ENCODE data around the gene FBXO34.

The FBXO34 gene

DNA sequence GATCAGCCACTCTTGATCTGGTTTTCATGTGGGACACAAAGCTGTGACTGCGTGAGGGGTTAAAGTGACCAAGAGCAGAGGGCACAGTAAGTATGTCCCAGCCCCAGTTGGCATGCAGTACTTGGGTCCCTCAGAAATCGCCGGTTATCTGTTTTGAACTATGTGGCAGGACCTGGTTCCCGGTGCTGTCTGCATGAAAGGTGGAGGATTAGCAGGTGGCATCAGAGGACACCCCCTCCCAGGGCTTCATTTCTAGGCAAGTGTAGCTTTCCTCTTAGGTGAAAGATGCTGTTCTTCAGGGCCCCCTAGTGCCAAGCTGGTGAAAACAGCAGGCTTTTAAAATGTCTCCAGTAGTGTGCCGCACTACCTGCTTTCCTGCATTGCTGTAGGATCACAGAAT lies 83.3 kb downstream of the FBXO34 start:
- no peak overlapping the region for H3K4me3 ChIP-seq (ENCODE audit: low read depth, low read length)
- TF ChIP-seq, protein P1, sequence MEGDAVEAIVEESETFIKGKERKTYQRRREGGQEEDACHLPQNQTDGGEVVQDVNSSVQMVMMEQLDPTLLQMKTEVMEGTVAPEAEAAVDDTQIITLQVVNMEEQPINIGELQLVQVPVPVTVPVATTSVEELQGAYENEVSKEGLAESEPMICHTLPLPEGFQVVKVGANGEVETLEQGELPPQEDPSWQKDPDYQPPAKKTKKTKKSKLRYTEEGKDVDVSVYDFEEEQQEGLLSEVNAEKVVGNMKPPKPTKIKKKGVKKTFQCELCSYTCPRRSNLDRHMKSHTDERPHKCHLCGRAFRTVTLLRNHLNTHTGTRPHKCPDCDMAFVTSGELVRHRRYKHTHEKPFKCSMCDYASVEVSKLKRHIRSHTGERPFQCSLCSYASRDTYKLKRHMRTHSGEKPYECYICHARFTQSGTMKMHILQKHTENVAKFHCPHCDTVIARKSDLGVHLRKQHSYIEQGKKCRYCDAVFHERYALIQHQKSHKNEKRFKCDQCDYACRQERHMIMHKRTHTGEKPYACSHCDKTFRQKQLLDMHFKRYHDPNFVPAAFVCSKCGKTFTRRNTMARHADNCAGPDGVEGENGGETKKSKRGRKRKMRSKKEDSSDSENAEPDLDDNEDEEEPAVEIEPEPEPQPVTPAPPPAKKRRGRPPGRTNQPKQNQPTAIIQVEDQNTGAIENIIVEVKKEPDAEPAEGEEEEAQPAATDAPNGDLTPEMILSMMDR (IDR thresholded peaks at IDR 0.05; ENCODE audit: low read depth, low read length, missing control alignments) = peak; percentile 82
- DNase-seq (ENCODE audit: low read depth) = peak; percentile 20
- in situ Hi-C loops (cut with HindIII; ENCODE audit: low sequenced_read_pairs) = no loop called here

GRCh38 chr14:55355922-55356321 lies 84.7 kb downstream of the FBXO34 start:
- H3K4me3 ChIP-seq (ENCODE audit: low read depth, low read length) = no peak overlapping the region
- in situ Hi-C loops (cut with HindIII; ENCODE audit: low sequenced_read_pairs) = no loop called here
- no peak for DNase-seq (ENCODE audit: low read depth)
- TF ChIP-seq, protein P1 (IDR thresholded peaks at IDR 0.05; ENCODE audit: low read depth, low read length, missing control alignments) = no peak

- DNase-seq (ENCODE audit: low read depth) = no peak
- no peak overlapping the region for H3K4me3 ChIP-seq (ENCODE audit: low read depth, low read length)
- TF ChIP-seq, protein P1 (IDR thresholded peaks at IDR 0.05; ENCODE audit: low read depth, low read length, missing control alignments) = no peak
- in situ Hi-C loops (cut with HindIII; ENCODE audit: low sequenced_read_pairs) = no loop called here
These were observed 85.7 kb downstream of the FBXO34 start for GRCh38 chr14:55356913-55357312.

DNA sequence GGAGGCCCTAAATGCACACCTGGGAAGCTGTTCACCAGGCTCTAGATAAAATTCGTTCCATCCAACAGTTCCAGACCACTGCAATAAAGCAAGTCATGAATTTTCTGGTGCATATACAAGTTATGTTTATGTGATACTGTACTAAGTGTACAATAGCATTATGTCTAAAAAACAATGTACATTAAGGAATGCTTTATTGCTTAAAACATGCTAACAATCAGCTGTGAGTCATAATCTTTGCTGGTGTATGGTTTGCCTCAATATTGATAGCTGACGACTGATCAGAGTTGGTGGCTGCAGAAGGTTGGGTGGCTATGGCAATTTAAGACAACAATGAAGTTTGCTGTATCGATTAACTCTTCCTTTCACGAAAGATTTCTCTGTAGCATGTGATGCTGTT lies 88.1 kb downstream of the FBXO34 start:
- TF ChIP-seq, protein P1 (IDR thresholded peaks at IDR 0.05; ENCODE audit: low read depth, low read length, missing control alignments) = no peak
- in situ Hi-C loops (cut with HindIII; ENCODE audit: low sequenced_read_pairs) = no loop called here
- no peak for DNase-seq (ENCODE audit: low read depth)
- H3K4me3 ChIP-seq (ENCODE audit: low read depth, low read length) = no peak overlapping the region

- DNase-seq (ENCODE audit: low read depth) = no peak
- no peak overlapping the region for H3K4me3 ChIP-seq (ENCODE audit: low read depth, low read length)
- TF ChIP-seq, protein P1 (IDR thresholded peaks at IDR 0.05; ENCODE audit: low read depth, low read length, missing control alignments) = no peak
- in situ Hi-C loops (cut with HindIII; ENCODE audit: low sequenced_read_pairs) = no loop called here
These were observed 90.0 kb downstream of the FBXO34 start for GRCh38 chr14:55361190-55361589.

DNA sequence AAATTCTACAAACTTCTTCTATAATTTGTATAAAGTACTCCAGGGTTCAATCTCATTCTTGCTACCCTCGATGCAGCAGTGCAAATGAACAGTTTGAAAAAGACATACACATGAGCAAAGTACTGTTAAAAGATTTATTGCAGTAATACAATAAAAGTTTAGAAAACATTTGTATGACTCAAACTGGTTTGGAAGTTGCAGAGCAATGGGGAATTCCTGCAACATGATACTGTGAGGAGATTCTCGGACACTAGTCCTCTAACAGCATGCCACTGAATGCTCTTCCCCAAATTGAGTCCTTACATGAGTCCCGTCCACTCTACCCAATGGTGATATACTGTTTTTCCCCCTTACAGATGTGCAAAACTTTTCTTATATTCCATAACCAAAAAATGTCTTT lies 95.0 kb downstream of the FBXO34 start:
- no peak overlapping the region for H3K4me3 ChIP-seq (ENCODE audit: low read depth, low read length)
- TF ChIP-seq, protein P1 (IDR thresholded peaks at IDR 0.05; ENCODE audit: low read depth, low read length, missing control alignments) = no peak
- no peak for DNase-seq (ENCODE audit: low read depth)
- in situ Hi-C loops (cut with HindIII; ENCODE audit: low sequenced_read_pairs) = no loop called here

All from astrocyte of the cerebellum (primary cell).